Gastrocnemius medialis (tissue), 4 donors: ENCODE measurements around the gene KLK7. TPM values are rescaled to one million over a fixed set of nuclear protein-coding genes. Genes with fewer than 3 reads are reported as not detected.

Experiments
- ATAC-seq, 2 donors: fragments of 150-250 bp; one replicate each; pipeline ENCODE4 v1.9.1; 2016
- DNase-seq, 2 donors: peaks; one replicate each; pipeline ENCODE4 v3.0.0-alpha.2; 2019
- H3K27ac ChIP-seq, 4 donors: fragments of 200-600 bp; sonication (generic); 1 replicate in 1 of 4; 2 replicates in 3 of 4; pipeline ENCODE4 v1.5.1; 2016 to 2018; ENCODE audit warnings: mild to moderate bottlenecking in 2 of 4, moderate library complexity in 1 of 4
- H3K27me3 ChIP-seq, 3 donors: fragments of 200-600 bp; sonication (generic) in 2 of 3; 1 replicate in 1 of 3; 2 replicates in 2 of 3; pipeline versions ENCODE4 v1.5.1 to v1.6.0; 2016 to 2019; ENCODE audit warnings: mild to moderate bottlenecking in 1 of 3, moderate library complexity in 1 of 3
- H3K36me3 ChIP-seq, 2 donors: fragments of 200-600 bp; sonication (generic) in 1 of 2; one replicate each; pipeline ENCODE4 v1.5.1; 2017 to 2018
- H3K4me1 ChIP-seq, 2 donors: fragments of 200-600 bp; sonication (generic) in 1 of 2; one replicate each; pipeline ENCODE4 v1.5.1; 2016 to 2017; ENCODE audit warnings: mild to moderate bottlenecking in 2 of 2
- H3K4me3 ChIP-seq, 4 donors: fragments of 200-600 bp; sonication (generic) in 3 of 4; 1 replicate in 1 of 4; 2 replicates in 3 of 4; pipeline ENCODE4 v1.5.1; 2016 to 2019; ENCODE audit warnings: mild to moderate bottlenecking in 2 of 4
- H3K9me3 ChIP-seq, 3 donors: fragments of 200-600 bp; sonication (generic) in 2 of 3; 1 replicate in 1 of 3; 2 replicates in 2 of 3; pipeline ENCODE4 v1.5.1; 2016 to 2019
- POLR2A ChIP-seq, 2 donors: fragments of 450-650 bp; IDR thresholded peaks; one replicate each; pipeline ENCODE4 v1.6.1; 2017; ENCODE audit warnings: antibody characterized with exemption in 2 of 2, mild to moderate bottlenecking in 2 of 2, moderate library complexity in 2 of 2
- in situ Hi-C, 4 donors: fragments of 200-750 bp; cut with MboI; loops; one replicate each; pipeline versions ENCODE4 v1.15.0 to v1.8.0; 2017; ENCODE audit warnings: low sequenced_read_pairs in 4 of 4
- intact Hi-C: fragments of 100-400 bp; cut with DNase I; formaldehyde crosslinking; loops from one replicate; pipeline ENCODE4 v1.15.1; 2023; ENCODE audit warnings: low total_unique reads
- total RNA-seq, 4 donors: library from RNA; depleted of rRNA; stranded (reverse); fragments of >200 nt; gene quantifications; one replicate each; pipeline versions ENCODE4 v1.1.0 to v1.2.3, GENCODE V29; 2016
- TF ChIP-seq, protein P1 (sequence below), 5 experiments: fragments of 450-650 bp in 3 of 5; fragments of 200-600 bp in 2 of 5; sonication (generic) in 2 of 5; IDR thresholded peaks in 4 of 5; conservative IDR thresholded peaks in 1 of 5; 1 replicate in 4 of 5; 2 replicates in 1 of 5; pipeline ENCODE4 v1.5.1; 2016 to 2019; ENCODE audit warnings: antibody characterized with exemption in 5 of 5, mild to moderate bottlenecking in 3 of 5, moderate library complexity in 3 of 5

KLK7 gene
- total RNA-seq, 4 donors from 2014 or later: not detected

DNA sequence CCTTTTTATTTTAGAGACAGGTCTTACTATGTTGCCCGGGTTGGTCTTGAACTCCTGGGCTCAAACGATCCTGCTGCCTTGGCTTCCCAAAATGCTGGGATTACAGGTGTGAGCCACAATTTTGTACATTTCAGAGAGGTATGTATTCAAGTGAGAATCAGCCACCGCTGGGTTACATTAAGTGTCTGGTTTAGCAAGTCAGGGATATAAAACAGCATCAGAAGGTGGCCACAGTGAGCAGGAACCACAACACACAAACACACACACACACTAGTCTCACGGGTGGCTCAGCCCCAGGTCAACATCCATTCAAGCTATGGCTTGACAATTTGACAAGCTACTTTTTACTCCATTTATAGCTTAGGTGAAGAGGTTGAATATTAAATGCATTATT is 51.0 kb downstream of the KLK7 start:
- in situ Hi-C loops: no loop called here
- Histone ChIP-seq H3K27ac (no peak overlapping the region), H3K36me3 (no peaks in the 10 kb centered on the region), H3K4me3 (no peak overlapping the region), H3K9me3 (no peaks in the 10 kb centered on the region), H3K27me3 (no peaks in the 10 kb centered on the region), H3K4me1 (no peaks in the 10 kb centered on the region)
- no peak for TF ChIP-seq POLR2A (IDR thresholded peaks at IDR 0.05)
- TF ChIP-seq, protein P1, sequence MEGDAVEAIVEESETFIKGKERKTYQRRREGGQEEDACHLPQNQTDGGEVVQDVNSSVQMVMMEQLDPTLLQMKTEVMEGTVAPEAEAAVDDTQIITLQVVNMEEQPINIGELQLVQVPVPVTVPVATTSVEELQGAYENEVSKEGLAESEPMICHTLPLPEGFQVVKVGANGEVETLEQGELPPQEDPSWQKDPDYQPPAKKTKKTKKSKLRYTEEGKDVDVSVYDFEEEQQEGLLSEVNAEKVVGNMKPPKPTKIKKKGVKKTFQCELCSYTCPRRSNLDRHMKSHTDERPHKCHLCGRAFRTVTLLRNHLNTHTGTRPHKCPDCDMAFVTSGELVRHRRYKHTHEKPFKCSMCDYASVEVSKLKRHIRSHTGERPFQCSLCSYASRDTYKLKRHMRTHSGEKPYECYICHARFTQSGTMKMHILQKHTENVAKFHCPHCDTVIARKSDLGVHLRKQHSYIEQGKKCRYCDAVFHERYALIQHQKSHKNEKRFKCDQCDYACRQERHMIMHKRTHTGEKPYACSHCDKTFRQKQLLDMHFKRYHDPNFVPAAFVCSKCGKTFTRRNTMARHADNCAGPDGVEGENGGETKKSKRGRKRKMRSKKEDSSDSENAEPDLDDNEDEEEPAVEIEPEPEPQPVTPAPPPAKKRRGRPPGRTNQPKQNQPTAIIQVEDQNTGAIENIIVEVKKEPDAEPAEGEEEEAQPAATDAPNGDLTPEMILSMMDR (IDR thresholded peaks at IDR 0.05 in 4 of 5, conservative IDR thresholded peaks at IDR 0.05 in 1 of 5): no peak
- DNase-seq (no peak), ATAC-seq (no peak)
- intact Hi-C loops: no loop called here

DNA sequence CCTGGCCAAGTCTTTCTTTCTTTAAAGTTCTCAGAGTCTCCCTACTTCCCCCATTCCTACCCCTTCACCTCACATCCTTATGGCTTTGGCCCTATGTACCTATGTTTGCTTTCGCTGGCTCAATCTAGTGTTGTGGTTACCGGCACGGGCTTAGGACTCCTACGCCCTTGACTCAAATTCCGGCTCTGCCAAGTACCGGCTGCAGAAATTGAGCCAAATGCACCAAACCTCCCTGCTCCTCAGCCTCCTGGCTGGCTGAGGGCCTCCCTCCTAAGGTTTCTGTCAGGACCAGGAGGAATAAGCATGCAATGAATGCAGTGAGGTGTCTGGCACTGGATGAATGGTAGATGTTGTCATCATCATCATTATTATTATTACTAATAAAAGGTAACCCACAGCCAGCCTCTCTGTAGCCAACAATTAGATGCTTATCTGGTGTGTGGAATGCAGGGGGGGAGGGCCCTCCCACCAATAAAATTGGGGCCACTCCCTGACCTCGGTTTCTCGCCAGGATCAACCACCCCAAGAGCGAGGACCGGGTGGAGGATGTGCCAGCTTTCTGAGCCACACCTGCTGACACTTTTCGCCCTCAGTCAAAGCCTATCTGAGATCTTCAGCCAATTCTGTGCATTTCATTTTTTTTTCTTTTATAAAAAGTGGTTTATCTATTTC is 51.6 kb downstream of the KLK7 start:
- intact Hi-C loops: no loop called here
- H3K36me3 ChIP-seq: no peaks in the 10 kb centered on the region
- no peaks in the 10 kb centered on the region for H3K9me3 ChIP-seq
- H3K4me1 ChIP-seq: no peaks in the 10 kb centered on the region
- in situ Hi-C loops: no loop called here
- ATAC-seq (no peak), DNase-seq (no peak)
- TF ChIP-seq, protein P1 (IDR thresholded peaks at IDR 0.05 in 4 of 5, conservative IDR thresholded peaks at IDR 0.05 in 1 of 5): no peak
- no peak for TF ChIP-seq POLR2A (IDR thresholded peaks at IDR 0.05)
- no peak overlapping the region for H3K27ac ChIP-seq
- no peak overlapping the region for H3K4me3 ChIP-seq
- H3K27me3 ChIP-seq: no peaks in the 10 kb centered on the region

DNA sequence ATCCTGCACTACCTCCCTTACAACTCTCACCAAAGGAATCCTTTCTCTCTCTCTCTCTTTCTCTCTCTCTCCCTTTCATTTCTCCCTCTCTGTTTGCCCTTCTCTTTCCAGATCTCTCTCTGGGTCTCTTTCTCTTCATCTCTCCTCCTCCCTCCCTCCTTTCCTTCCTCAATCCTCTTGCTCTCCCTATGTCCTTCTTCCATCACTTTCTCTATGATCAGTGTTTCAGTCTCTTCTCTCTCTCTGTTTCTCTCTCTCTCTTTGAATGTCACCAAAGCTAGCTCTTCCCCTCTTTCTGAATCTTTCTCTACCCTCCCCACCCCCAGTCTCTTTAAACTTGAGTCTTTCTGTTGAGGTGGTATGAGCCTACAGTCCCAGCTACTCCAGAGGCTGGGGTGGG is 52.7 kb downstream of the KLK7 start:
- no peak for ATAC-seq
- Histone ChIP-seq H3K4me3 (no peak overlapping the region), H3K27ac (no peak overlapping the region), H3K9me3 (no peaks in the 10 kb centered on the region), H3K27me3 (no peaks in the 10 kb centered on the region), H3K36me3 (no peaks in the 10 kb centered on the region), H3K4me1 (no peaks in the 10 kb centered on the region)
- TF ChIP-seq POLR2A (IDR thresholded peaks at IDR 0.05): no peak
- TF ChIP-seq, protein P1 (IDR thresholded peaks at IDR 0.05 in 4 of 5, conservative IDR thresholded peaks at IDR 0.05 in 1 of 5): no peak
- in situ Hi-C loops (no loop called here), intact Hi-C loops (no loop called here)
- no peak for DNase-seq

DNA sequence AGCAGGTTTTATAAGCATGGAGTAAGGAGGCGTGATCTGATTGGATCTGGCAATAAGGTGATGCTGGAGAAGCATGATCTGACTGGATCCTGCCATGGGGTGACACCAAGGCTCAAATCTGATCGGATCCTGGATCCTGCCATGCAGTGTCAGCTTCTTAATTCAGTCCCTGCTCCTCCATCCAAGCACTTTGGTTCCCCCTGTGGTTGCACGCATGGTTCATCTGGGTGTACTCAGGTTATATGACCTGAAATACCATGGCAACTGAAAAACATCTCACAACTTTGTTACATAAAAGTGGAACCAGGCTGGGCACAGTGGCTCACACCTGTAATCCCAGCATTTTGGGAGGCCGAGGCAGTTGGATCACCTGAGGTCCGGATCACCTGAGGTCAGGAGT is 54.9 kb downstream of the KLK7 start:
- no peak for ATAC-seq
- no peaks in the 10 kb centered on the region for H3K9me3 ChIP-seq
- TF ChIP-seq, protein P1 (IDR thresholded peaks at IDR 0.05 in 4 of 5, conservative IDR thresholded peaks at IDR 0.05 in 1 of 5): no peak
- no peak for TF ChIP-seq POLR2A (IDR thresholded peaks at IDR 0.05)
- intact Hi-C loops (no loop called here), in situ Hi-C loops (no loop called here)
- no peaks in the 10 kb centered on the region for H3K36me3 ChIP-seq
- no peaks in the 10 kb centered on the region for H3K4me1 ChIP-seq
- no peak for DNase-seq
- H3K27ac ChIP-seq: no peak overlapping the region
- no peak overlapping the region for H3K4me3 ChIP-seq
- no peaks in the 10 kb centered on the region for H3K27me3 ChIP-seq

Other genes with a start within 250 kb of the KLK7 start
- not detected for gene GPR32, start 213.5 kb downstream of the KLK7 start, total RNA-seq
- not detected for gene ACP4, start 193.5 kb downstream of the KLK7 start, total RNA-seq
- under 1 TPM in 1 of 4 donors, not detected in 3; 0.41 TPM for gene KLK1, start 160.1 kb downstream of the KLK7 start, total RNA-seq
- gene KLK15, start 150.3 kb downstream of the KLK7 start, total RNA-seq: not detected
- not detected for gene KLK3, start 129.0 kb downstream of the KLK7 start, total RNA-seq
- not detected for gene KLK2, start 110.5 kb downstream of the KLK7 start, total RNA-seq
- gene KLK4, start 72.5 kb downstream of the KLK7 start, total RNA-seq: not detected
- not detected for gene KLK5, start 30.9 kb downstream of the KLK7 start, total RNA-seq
- not detected for gene KLK6, start 14.3 kb downstream of the KLK7 start, total RNA-seq
- gene KLK8, start 17.7 kb upstream of the KLK7 start, total RNA-seq: not detected
- gene KLK10, start 35.8 kb upstream of the KLK7 start, total RNA-seq: 1 to 10 TPM in 1 of 4 donors, not detected in 3; 1.6 TPM
- not detected for gene KLK11, start 42.7 kb upstream of the KLK7 start, total RNA-seq
- gene KLK12, start 51.1 kb upstream of the KLK7 start, total RNA-seq: not detected
- not detected for gene KLK13, start 81.2 kb upstream of the KLK7 start, total RNA-seq
- not detected for gene KLK14, start 99.0 kb upstream of the KLK7 start, total RNA-seq
- 10 to 100 TPM in 2 of 4 donors, 1 to 10 TPM in 2; 5.8 to 11.9 (median 9.3) TPM for gene CTU1, start 124.5 kb upstream of the KLK7 start, total RNA-seq
- gene SIGLEC9, start 141.0 kb upstream of the KLK7 start, total RNA-seq: 1 to 10 TPM in 2 of 4 donors, under 1 TPM in 1, not detected in 1; 0.72 to 1.4 (median 1.0) TPM
- gene SIGLEC7, start 158.4 kb upstream of the KLK7 start, total RNA-seq: under 1 TPM in 3 of 4 donors, not detected in 1; 0.13 to 0.97 (median 0.23) TPM
- gene CD33, start 241.2 kb upstream of the KLK7 start, total RNA-seq: 1 to 10 TPM in 2 of 4 donors, under 1 TPM in 1, not detected in 1; 0.71 to 2.3 (median 2.1) TPM